Muscle of leg (tissue), 11 donors: ENCODE results near the gene TARBP1. TPM values are rescaled to one million over a fixed set of nuclear protein-coding genes. Genes with fewer than 3 reads are reported as not detected.
"Not testable (repeated sequence)": the region's sequence is repeated elsewhere in the genome, so short reads cannot be mapped to it uniquely, and the experiment has no call there.

Experiments
- DNase-seq: peaks from one replicate; pipeline ENCODE4 v3.0.0; 2013
- H3K27ac ChIP-seq: one replicate; pipeline ENCODE4 v1.5.1; 2013; ENCODE audit warnings: mild to moderate bottlenecking, low read length, control low read depth
- H3K27me3 ChIP-seq: one replicate; pipeline ENCODE4 v1.6.1; 2013; ENCODE audit warnings: low read length; ENCODE audit not compliant: control insufficient read depth, insufficient read depth
- H3K36me3 ChIP-seq: one replicate; pipeline ENCODE4 v1.6.1; 2013; ENCODE audit warnings: low read length; ENCODE audit not compliant: control insufficient read depth, insufficient read depth
- H3K4me1 ChIP-seq: one replicate; pipeline ENCODE4 v1.6.1; 2013; ENCODE audit warnings: low read length; ENCODE audit not compliant: control insufficient read depth, insufficient read depth
- H3K4me3 ChIP-seq: one replicate; pipeline ENCODE4 v1.5.1; 2013; ENCODE audit warnings: low read length, control low read depth
- H3K9me3 ChIP-seq: replicated peaks from 2 replicates; pipeline ENCODE4 v1.6.1; 2013; ENCODE audit warnings: low read depth, low read length; ENCODE audit not compliant: control insufficient read depth
- WGBS: methylation state at CpG from one replicate; pipeline ENCODE4 v1.1.5; 2013; ENCODE audit warnings: missing lambda C conversion rate; ENCODE audit not compliant: insufficient coverage; 5-methylcytosine and 5-hydroxymethylcytosine counted together
- polyA plus RNA-seq, 8 donors: library from polyadenylated mRNA; unstranded; fragments of 120-200 nt; gene quantifications; one replicate each; pipeline versions ENCODE4 v1.2.1 to v1.2.3, GENCODE V29; 2013; ENCODE audit warnings: inconsistent platforms in 1 of 8, low replicate concordance in 1 of 8; ENCODE audit not compliant: insufficient read length in 8 of 8, insufficient read depth in 1 of 8
- total RNA-seq: library from RNA; stranded (reverse); fragments of 120-200 nt; gene quantifications from one replicate; pipeline ENCODE4 v1.2.4, GENCODE V29; 2013

TARBP1 gene
- total and polyA plus RNA-seq, 9 donors = 14.6 to 48.3 (median 22.1) TPM

GRCh38 chr1:234357831-234358230 is 121.1 kb downstream of the TARBP1 start:
- Histone ChIP-seq H3K4me3 (no peak overlapping the region), H3K27me3 (peaks cover 3% of the 10 kb centered on the region), H3K36me3 (no peaks in the 10 kb centered on the region), H3K27ac (no peak overlapping the region), H3K9me3 (no peaks in the 10 kb centered on the region), H3K4me1 (no peaks in the 10 kb centered on the region)
- no peak for DNase-seq

- DNase-seq, H3K9me3 ChIP-seq, H3K4me1 ChIP-seq, H3K36me3 ChIP-seq, H3K27me3 ChIP-seq, H3K27ac ChIP-seq: not testable (repeated sequence)
- 48% methylated on average over 30 of the region's 35 CpGs for WGBS
- H3K4me3 ChIP-seq = peak overlapping the region; percentile 8
These were observed 122.2 kb downstream of the TARBP1 start for GRCh38 chr1:234356615-234357269.

GRCh38 chr1:234355782-234356510 is 123.0 kb downstream of the TARBP1 start:
- Histone ChIP-seq H3K4me3 (no peak overlapping the region), H3K36me3 (no peaks in the 10 kb centered on the region), H3K27ac (no peak overlapping the region), H3K4me1 (no peaks in the 10 kb centered on the region), H3K27me3 (peaks cover 3% of the 10 kb centered on the region), H3K9me3 (no peaks in the 10 kb centered on the region)
- no CpG with 5 or more reads among the region's 3 CpGs for WGBS
- DNase-seq = no peak

GRCh38 chr1:234348964-234349363 is 130.0 kb downstream of the TARBP1 start:
- no peaks in the 10 kb centered on the region for H3K36me3 ChIP-seq
- H3K4me1 ChIP-seq = no peaks in the 10 kb centered on the region
- H3K27ac ChIP-seq = no peak overlapping the region
- WGBS = 31% methylated on average over 3 of the region's 4 CpGs
- no peaks in the 10 kb centered on the region for H3K27me3 ChIP-seq
- no peaks in the 10 kb centered on the region for H3K9me3 ChIP-seq
- no peak overlapping the region for H3K4me3 ChIP-seq
- no peak for DNase-seq

- Histone ChIP-seq H3K27me3 (peaks cover 3% of the 10 kb centered on the region), H3K36me3 (no peaks in the 10 kb centered on the region), H3K4me3 (no peak overlapping the region), H3K9me3 (no peaks in the 10 kb centered on the region), H3K27ac (no peak overlapping the region), H3K4me1 (no peaks in the 10 kb centered on the region)
- 100% methylated on average over 1 of the region's 1 CpG for WGBS
- DNase-seq = no peak
These were observed 133.7 kb downstream of the TARBP1 start for GRCh38 chr1:234345237-234345636.

- no peaks in the 10 kb centered on the region for H3K4me1 ChIP-seq
- H3K27ac ChIP-seq = no peak overlapping the region
- H3K36me3 ChIP-seq = no peaks in the 10 kb centered on the region
- H3K4me3 ChIP-seq = no peak overlapping the region
- H3K27me3 ChIP-seq = peaks cover 3% of the 10 kb centered on the region
- no peak for DNase-seq
- H3K9me3 ChIP-seq = no peaks in the 10 kb centered on the region
- WGBS = 87% methylated on average over 3 of the region's 5 CpGs
These were observed 136.2 kb downstream of the TARBP1 start for GRCh38 chr1:234342774-234343173.

Other genes with a start within 250 kb of the TARBP1 start
- 29.9 TPM for gene COA6, start 105.7 kb downstream of the TARBP1 start, total RNA-seq
- gene COA6, start 105.7 kb downstream of the TARBP1 start, polyA plus RNA-seq = 10 to 100 TPM; 28.4 to 33.4 (median 30.9) TPM
- 61.4 TPM for gene IRF2BP2, start 131.0 kb upstream of the TARBP1 start, total RNA-seq
- 10 to 100 TPM; 59.9 to 93.0 (median 76.2) TPM for gene IRF2BP2, start 131.0 kb upstream of the TARBP1 start, polyA plus RNA-seq